ENCODE results near the gene SEC14L1.

The SEC14L1 gene

GRCh38 chr17:77257169-77257568 is 116.4 kb downstream of the SEC14L1 start (continued):
- TF ChIP-seq, protein P1, sequence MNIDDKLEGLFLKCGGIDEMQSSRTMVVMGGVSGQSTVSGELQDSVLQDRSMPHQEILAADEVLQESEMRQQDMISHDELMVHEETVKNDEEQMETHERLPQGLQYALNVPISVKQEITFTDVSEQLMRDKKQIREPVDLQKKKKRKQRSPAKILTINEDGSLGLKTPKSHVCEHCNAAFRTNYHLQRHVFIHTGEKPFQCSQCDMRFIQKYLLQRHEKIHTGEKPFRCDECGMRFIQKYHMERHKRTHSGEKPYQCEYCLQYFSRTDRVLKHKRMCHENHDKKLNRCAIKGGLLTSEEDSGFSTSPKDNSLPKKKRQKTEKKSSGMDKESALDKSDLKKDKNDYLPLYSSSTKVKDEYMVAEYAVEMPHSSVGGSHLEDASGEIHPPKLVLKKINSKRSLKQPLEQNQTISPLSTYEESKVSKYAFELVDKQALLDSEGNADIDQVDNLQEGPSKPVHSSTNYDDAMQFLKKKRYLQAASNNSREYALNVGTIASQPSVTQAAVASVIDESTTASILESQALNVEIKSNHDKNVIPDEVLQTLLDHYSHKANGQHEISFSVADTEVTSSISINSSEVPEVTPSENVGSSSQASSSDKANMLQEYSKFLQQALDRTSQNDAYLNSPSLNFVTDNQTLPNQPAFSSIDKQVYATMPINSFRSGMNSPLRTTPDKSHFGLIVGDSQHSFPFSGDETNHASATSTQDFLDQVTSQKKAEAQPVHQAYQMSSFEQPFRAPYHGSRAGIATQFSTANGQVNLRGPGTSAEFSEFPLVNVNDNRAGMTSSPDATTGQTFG (tag by site-specific recombination; IDR thresholded peaks at IDR 0.05; ENCODE audit: borderline replicate concordance), result 0 out of 2 replicates have a peak, but pooled peaks have one; percentile 28
- TF ChIP-seq ZNF560 (tag by site-specific recombination; IDR thresholded peaks at IDR 0.05; ENCODE audit: borderline replicate concordance) (no peak), ZNF776 (tag by site-specific recombination; IDR thresholded peaks at IDR 0.05; ENCODE audit: borderline replicate concordance) (0 out of 2 replicates have a peak, but pooled peaks have one; percentile 58), KLF16 (tag by site-specific recombination; IDR thresholded peaks at IDR 0.05) (no peak), EGR2 (tag by site-specific recombination; IDR thresholded peaks at IDR 0.05; ENCODE audit: low read depth) (peak; percentile 78; the same call in 1 of the 2 replicates), YY2 (tag by site-specific recombination; IDR thresholded peaks at IDR 0.05) (peak; percentile 46), ZNF521 (tag by site-specific recombination; IDR thresholded peaks at IDR 0.05) (peak; percentile 70; the same call in 1 of the 2 replicates)

GRCh38 chr17:77257596-77258458 is 117.1 kb downstream of the SEC14L1 start:
- ChIA-PET CTCF (interaction anchor here (0.5 kb wide), 1 partner anchor 23 kb away, joined by 4 read pairs; no protein-coding TSS in a partner anchor), POLR2A (no interaction called here)
- TF ChIP-seq BCL11B (tag by site-specific recombination; IDR thresholded peaks at IDR 0.05; ENCODE audit: low read depth) (no peak), ZNF664 (tag by site-specific recombination; IDR thresholded peaks at IDR 0.05) (no peak), ZNF280D (tag by site-specific recombination; IDR thresholded peaks at IDR 0.05) (no peak), ZNF433 (tag by site-specific recombination; IDR thresholded peaks at IDR 0.05; ENCODE audit: low read depth) (no peak)
- TF ChIP-seq, protein P2, sequence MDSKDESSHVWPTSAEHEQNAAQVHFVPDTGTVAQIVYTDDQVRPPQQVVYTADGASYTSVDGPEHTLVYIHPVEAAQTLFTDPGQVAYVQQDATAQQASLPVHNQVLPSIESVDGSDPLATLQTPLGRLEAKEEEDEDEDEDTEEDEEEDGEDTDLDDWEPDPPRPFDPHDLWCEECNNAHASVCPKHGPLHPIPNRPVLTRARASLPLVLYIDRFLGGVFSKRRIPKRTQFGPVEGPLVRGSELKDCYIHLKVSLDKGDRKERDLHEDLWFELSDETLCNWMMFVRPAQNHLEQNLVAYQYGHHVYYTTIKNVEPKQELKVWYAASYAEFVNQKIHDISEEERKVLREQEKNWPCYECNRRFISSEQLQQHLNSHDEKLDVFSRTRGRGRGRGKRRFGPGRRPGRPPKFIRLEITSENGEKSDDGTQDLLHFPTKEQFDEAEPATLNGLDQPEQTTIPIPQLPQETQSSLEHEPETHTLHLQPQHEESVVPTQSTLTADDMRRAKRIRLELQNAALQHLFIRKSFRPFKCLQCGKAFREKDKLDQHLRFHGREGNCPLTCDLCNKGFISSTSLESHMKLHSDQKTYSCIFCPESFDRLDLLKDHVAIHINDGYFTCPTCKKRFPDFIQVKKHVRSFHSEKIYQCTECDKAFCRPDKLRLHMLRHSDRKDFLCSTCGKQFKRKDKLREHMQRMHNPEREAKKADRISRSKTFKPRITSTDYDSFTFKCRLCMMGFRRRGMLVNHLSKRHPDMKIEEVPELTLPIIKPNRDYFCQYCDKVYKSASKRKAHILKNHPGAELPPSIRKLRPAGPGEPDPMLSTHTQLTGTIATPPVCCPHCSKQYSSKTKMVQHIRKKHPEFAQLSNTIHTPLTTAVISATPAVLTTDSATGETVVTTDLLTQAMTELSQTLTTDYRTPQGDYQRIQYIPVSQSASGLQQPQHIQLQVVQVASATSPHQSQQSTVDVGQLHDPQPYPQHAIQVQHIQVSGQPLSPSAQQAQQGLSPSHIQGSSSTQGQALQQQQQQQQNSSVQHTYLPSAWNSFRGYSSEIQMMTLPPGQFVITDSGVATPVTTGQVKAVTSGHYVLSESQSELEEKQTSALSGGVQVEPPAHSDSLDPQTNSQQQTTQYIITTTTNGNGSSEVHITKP (tag by site-specific recombination; IDR thresholded peaks at IDR 0.05), result peak; percentile 52

More at GRCh38 chr17:77257596-77258458, 117.1 kb downstream of the SEC14L1 start:
- no peak overlapping the region for H3K27ac ChIP-seq (ENCODE audit: extremely low read depth, low read depth, low read length)
- peaks cover 3% of the 10 kb centered on the region; the same call in 1 of the 2 replicates for H3K4me1 ChIP-seq (ENCODE audit: control insufficient read depth, insufficient read depth, low read length)
- H3K4me3 ChIP-seq (ENCODE audit: low read depth, low read length), result no peak overlapping the region
- H3K36me3 ChIP-seq (ENCODE audit: control insufficient read depth in 2 of 2, insufficient read depth in 1 of 2, low read length in 2 of 2), result no peaks in the 10 kb centered on the region
- no peaks in the 10 kb centered on the region for H3K9me3 ChIP-seq (ENCODE audit: control insufficient read depth, insufficient read depth, low read depth, low read length)
